Medulla oblongata (tissue), 1 donor: ENCODE data around the gene ANO7.

Source experiments
- DNase-seq: peaks from one replicate; pipeline ENCODE4 v3.0.0-alpha.2; 2015; ENCODE audit errors: extremely low spot score

ANO7 gene

DNA sequence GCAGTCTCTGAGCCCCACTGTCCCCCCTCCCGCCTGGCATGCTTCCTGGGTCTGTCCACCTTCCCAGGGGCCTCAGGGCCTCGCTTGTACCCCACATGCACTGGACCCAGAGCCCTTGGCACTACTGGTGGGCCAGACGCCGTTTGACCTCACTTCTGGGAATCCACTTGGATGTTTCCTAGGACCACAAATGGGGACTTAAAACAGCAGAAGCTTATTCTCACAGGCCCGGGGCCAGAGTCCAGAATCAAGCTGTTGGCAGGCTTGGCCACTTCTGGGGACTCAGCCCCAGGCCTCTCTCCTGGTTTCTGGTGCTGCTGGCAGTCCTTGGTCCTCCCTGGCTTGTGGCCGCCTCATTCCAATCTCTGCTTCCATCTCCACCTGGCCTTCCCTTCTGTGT is 19.6 kb downstream of the ANO7 start:
- peak; percentile 80 for DNase-seq

DNA sequence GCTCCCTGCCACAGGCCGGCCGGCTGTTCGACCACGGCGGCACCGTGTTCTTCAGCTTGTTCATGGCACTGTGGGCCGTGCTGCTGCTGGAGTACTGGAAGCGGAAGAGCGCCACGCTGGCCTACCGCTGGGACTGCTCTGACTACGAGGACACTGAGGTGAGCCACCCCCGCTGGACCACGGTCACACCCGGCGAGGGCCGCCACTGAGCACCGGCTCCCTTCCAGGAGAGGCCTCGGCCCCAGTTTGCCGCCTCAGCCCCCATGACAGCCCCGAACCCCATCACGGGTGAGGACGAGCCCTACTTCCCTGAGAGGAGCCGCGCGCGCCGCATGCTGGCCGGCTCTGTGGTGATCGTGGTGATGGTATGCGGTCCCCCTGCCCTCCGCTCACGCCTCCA is 20.8 kb downstream of the ANO7 start:
- no peak for DNase-seq

DNA sequence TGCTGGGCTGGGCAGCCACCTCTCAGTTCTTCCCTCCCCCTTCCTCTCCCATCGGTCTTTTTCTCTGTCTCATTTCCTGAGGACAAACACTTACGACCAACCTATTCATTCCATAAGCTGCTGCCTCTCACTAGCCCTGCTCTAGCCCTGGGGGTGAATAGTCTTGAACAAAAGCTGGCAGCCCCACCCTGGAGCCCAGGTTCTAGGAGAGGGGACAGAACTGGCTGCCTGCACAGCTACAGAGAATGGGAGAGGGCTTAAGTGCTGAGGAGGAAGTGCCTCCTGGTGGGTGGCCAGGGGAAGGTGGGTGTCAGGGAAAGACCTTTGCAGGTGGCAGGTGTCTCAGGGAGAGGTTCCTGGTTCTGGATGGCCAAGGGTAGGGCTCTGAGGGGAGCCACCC is 22.8 kb downstream of the ANO7 start:
- DNase-seq = no peak

DNA sequence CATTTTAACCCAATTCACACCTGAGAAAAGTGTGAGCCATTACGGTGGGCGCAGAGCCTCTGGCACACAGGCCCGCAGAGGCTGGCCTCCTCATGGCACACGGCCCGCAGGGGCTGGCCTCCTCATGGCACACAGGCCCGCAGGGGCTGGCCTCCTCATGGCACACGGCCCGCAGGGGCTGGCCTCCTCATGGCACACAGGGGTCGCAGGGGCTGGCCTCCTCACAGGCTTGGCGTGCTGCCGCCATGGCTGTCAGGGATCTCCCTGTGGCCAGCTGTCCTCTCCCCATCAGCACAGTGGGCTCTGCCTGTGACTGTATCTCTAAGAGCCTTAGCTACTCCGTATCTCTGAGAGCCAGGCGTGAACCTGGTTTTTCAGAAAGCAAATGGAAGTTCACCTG is 24.6 kb downstream of the ANO7 start:
- no peak for DNase-seq

DNA sequence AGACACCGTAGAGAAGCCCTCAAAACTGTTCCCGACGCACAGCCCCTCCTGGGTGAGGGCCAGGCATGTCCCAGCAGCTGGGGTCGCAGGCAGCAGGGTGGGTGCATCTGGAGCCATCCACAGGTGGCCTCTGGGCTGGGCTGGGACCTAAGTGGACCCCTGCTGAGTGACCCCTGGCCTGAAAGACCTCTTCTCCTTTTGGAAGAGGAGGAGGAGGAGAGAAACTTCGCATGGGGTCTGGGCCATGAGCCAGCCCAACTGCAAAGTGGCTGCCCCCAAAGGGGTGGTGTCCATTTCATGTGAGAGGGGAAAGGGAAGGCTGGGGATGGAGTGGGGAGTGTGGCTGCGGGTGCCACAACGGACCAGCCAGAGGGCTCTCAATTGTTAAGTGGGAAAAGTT is 25.1 kb downstream of the ANO7 start:
- DNase-seq = no peak

DNA sequence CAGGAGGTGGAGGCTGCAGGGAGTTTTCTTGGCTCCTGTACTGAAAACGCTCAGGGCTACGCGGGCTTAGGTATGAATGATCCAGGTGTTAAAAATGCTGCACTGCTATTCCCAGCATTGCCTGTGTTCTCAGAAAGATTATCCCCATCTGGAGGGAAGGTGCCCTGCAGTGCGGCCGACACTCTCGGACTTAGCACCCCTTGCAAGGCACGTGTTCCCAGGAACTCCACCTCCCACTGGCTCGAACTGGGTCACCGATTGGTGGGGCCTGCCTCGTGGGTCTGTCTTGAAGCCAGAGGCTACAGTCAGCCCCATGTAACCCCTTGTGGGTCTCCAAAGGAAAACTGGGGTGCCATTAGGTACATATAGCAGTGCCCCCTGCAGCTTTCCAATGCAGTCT is 25.7 kb downstream of the ANO7 start:
- DNase-seq = no peak

DNA sequence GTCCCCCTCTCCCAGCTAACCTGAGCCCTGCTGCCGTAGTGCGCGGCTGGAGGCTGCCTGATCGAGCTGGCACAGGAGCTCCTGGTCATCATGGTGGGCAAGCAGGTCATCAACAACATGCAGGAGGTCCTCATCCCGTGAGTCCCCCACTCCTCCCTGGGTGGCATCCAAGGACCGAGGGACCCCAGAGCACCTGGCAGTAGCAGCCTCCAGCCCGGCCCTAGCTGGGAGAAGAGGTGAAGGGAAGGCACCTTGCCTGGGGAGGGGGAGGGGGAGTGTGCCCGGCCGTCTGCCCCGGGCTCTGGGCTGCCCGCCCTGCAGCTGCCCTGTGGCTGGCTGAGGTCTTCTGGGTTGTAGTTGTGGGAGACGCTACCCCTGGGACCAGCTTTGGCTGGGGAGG is 26.3 kb downstream of the ANO7 start:
- no peak for DNase-seq

DNA sequence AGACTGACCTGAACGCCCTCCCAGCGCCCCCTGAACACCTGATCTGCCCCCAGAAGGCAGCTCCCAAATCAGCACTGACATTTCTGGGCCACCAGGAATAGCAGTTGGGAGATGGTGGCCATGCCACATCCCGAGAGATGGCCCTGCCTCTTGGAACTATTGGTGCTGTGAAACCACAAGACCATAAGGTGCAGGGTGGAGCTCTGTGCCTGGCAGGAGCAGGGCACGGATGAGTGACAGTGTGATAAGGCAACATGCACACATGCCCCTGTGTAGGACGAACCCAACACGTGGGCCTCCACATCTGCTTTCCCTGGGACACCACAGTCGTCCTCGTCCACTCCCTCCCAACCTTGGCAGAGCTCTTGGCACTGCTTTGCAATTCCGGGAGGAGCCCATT is 26.9 kb downstream of the ANO7 start:
- DNase-seq = no peak

DNA sequence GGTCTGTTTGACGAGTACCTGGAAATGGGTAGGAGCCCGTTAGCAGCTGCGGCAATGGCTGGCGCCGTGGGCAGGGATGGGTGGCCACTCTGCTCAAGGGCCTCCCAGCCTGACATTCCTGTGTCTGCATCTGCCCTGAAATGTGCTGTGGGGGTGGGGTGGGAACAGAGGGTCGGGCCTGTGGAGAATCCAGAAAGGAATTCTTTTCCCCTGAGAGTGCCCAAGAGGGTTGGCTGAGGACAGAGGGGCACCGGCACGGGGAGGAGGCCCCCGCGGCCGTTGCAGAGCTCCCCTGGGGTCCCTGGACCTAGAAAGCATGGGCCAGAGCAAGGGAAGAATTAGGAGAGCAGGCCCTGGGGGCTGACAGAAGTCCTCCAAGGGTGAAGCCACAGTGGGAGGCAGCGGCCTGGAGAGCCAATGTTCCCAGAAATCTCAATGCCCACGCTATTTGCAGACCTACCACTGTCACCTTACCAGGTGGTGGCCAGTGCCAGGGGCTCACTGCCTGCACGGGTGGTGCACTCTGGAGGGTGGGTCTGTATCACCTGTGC is 27.8 kb downstream of the ANO7 start:
- no peak for DNase-seq

DNA sequence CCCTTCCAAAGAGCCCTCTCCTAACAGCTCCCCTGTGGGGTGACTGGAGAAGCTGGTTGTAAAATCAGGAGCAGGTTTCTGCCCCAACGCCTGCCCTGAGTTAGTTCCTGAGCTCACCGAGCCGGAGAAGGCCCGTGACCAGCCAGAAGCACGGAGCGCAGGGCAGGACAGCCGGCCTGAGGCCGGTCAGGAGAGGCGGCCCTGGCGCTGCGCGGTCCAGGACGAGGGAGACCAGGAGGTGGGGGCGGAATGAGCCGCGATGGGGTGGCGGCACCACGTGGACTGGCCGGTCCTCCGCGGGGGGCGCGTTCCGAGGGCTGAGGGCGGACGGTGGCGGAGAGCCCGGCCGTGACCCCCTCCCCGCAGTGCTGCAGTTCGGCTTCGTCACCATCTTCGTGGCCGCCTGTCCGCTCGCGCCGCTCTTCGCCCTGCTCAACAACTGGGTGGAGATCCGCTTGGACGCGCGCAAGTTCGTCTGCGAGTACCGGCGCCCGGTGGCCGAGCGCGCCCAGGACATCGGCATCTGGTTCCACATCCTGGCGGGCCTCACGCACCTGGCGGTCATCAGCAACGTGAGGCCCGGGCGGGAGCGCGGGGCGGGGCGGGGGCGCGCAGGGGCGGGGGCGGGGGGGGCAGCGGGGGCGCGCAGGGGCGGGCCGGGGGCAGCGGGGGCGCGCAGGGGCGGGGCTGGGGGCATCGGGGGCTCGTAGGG is 29.0 kb downstream of the ANO7 start:
- DNase-seq = peak; percentile 66

DNA sequence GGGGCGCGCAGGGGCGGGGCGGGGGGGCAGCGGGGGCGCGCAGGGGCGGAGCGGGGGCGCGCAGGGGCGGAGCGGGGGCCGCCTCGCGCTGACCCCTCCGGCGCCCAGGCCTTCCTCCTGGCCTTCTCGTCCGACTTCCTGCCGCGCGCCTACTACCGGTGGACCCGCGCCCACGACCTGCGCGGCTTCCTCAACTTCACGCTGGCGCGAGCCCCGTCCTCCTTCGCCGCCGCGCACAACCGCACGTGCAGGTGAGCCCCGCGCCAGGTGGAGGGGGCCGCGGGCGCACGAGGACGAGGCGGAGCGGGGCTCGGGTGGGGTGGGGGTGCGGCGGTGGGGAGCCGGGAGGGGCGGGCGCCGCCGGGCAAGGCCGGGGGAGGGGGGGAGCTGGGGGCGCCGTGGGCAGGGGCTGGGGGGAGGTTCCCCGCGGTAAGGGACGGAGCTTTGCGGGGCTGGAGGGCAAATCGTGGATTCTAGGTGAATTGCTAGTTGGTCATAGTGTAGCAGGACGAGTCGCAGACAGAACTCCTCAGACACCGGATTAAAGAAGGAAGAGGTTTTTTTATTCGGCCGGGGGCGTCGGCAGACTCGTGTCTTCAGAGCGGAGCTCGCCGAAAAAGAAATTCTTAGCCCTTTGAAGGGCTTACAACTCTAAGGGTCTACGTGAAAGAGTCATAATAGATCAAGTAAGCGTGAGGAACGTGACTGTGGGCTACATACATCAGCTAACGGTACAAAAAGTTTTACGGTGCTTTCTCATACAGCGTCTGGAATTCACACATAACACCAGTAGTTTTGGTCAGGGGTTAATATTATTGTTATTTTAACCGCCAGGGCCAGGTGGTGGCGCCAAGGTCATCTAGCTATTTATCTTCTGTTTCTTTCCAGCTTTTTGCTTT is 29.9 kb downstream of the ANO7 start:
- DNase-seq = peak; percentile 38

DNA sequence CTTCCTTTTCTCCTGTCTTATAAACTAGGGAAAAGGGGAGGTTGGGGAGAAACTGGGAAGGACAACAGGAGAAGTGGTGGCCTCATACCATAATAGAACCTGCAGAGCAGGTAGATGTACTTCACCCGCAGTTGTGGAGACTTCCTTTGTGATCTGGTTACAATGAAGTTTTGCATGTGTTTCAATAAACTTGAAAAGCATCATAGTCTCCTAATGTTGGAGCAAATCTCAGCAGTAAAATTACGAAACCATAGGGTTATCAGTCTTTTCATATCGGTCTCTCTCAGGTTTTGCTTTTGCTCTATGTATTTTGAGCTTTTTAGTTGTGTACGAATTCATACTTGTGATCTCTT is 30.5 kb downstream of the ANO7 start:
- DNase-seq = no peak

DNA sequence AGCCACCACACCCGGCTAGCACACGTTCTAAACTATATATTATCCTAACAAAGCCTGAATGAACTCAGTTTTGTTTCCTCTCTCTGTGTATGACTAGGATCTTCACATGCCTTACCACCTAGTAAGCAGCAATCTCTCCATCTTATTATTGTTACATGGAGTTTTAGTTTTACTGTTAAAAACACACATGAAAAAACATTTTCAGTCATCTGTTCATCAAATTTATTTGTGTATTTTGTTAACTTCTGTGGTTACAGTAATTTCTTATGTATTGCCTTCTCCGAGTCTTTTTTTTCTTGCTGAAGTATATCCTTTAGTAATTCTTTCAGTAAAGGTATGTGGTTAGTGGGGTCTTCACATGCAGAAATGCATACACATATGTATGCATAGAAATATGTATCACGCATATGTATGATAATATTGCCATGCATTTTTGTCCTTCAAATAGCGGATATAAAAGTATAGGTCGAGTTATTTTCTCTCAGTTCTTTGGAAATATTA is 31.4 kb downstream of the ANO7 start:
- no peak for DNase-seq

DNA sequence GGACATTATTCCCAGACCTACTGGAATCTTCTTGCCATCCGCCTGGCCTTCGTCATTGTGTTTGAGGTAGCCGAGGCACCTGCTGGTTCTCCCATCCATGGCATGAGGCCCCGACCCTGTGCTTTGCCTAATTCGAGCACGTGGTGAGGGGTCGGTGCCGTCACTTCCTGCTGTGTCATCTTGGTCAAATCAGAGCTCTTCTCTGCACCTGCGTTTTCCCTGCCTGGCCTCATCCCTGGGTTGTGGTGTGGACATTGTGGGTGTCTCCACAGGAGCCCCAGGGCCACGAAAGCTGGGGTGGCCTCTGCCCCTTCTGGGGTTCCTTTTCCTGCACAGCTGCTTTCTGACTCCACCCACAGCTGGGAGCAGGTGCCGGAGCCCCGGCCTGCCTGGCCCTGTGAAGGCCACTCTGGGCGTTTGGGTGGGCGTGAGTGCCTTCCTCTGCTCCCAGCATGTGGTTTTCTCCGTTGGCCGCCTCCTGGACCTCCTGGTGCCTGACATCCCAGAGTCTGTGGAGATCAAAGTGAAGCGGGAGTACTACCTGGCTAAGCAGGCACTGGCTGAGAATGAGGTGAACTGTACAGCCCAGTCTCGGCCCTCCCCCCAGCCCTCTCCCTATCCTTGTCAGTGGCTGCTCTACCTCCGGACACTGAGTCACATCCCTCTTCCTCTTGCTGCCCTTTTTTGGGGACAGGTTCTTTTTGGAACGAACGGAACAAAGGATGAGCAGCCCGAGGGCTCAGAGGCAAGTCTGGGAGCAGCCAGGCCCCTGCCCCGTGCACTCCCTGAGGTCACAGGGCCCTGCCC is 34.9 kb downstream of the ANO7 start:
- no peak for DNase-seq

DNA sequence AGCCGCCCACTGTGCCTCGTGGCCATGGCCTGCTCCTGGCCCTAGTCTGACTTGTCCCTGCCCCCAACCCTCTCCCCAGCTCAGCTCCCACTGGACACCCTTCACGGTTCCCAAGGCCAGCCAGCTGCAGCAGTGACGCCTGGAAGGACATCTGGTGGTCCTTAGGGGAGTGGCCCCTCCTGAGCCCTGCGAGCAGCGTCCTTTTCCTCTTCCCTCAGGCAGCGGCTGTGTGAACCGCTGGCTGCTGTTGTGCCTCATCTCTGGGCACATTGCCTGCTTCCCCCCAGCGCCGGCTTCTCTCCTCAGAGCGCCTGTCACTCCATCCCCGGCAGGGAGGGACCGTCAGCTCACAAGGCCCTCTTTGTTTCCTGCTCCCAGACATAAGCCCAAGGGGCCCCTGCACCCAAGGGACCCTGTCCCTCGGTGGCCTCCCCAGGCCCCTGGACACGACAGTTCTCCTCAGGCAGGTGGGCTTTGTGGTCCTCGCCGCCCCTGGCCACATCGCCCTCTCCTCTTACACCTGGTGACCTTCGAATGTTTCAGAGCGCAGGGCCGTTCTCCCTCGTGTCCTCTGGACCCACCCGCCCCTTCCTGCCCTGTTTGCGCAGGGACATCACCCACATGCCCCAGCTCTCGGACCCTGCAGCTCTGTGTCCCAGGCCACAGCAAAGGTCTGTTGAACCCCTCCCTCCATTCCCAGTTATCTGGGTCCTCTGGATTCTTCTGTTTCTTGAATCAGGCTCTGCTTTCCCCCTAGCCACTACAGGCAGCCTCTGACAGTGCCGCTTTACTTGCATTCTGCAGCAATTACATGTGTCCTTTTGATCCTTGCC is 35.8 kb downstream of the ANO7 start:
- DNase-seq = peak; percentile 93

DNA sequence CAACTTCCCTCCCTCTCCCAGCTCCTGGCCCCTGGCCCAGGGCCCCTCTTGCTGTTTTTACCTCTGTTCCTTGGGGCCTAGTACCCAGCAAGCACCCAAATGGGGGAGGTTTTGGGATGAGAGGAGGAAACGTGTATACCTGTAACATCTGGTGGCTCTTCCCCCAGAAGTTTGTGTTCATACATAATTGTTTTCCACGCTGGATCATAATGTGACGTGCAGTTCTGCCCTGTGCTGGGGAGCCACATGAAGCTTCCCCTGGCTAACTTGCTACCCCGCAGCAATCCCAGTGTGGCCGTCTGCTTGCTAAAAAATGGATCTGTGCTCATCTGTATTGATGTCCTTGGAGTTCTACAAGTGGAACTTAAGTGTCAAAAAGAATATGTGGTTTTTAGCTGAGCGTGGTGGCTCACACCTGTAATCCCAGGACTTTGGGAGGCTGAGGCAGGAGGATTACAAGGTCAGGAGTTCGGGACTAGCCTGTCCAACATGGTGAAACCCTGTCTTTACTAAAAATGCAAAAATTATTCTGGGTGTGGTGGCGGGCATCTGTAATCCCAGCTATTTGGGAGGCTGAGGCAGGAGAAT is 36.5 kb downstream of the ANO7 start:
- no peak for DNase-seq

DNA sequence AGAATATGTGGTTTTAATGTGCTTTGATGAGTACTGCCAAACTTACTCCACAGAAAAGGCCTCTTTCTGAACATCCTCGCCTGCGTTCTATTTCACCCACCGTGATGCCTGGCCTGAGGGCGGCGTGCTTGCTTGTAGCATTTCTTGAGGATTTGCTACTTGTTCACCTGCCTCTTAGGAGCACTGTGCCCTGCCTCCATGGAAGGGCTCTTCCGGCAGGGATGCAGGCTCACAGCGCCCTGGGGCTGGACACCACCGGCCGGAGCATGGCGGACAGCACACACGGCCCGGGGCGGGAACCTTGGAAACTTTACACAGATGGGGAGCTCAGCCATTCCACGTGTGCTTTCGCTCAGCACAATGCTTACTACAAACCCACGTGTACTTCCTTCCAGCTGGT is 37.1 kb downstream of the ANO7 start:
- no peak for DNase-seq

DNA sequence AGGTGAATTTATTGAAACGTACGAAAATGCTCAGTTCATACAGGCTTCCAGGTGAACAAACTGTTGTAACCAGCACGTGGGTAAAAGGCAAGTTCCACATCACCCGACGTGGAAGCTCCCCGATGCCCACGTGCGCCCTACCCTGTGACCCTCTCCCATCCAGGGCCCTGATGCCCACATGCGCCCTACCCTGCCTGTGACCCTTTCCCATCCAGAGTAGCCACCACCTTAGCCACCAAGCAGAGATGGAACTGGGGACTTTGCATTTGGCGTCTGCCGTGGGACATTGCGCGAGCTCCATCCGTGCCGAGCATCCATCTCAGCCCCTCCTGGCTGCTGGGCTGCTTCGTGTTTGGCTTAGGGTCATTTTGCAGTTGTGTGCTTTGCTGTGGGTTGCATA is 37.5 kb downstream of the ANO7 start:
- DNase-seq = no peak

DNA sequence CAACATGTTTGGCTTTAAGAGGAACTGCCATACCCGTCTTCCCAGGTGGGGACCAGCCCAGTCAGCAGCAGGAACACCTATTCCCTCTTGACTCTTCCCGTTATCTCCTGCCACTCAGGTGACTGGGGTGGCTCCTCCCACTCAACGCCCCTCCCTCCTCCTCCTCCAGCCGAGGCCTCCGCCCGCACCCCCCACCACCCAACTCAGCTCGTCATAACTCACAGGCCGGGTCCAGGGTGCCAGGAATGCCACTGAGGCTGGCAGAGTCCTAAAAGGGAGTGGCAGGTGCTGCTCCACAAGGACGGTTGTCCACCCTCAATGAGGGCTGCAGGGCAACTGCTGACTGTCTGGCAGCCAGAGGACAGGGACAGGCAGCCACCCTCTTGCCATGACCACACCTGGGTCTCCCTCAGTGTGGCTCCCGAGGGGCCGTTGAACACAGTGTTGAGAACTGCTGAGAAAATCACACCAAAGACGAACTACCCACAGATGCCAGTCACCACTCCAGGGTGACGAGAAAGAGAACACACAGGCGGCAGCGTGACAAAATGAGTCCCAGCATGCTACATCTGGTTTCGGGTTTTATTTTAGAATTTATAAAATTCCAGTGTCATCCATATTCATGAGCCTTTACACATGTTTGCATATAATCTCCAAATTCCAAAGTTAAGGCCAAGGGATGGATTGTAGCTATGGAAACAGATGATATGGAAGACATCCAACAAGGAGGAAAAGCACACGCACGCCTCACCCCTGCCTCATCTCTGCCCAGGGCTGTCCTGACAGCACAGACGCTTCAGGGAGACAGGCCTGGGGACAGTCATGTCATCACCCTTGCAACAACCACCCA is 38.5 kb downstream of the ANO7 start:
- DNase-seq = no peak

DNA sequence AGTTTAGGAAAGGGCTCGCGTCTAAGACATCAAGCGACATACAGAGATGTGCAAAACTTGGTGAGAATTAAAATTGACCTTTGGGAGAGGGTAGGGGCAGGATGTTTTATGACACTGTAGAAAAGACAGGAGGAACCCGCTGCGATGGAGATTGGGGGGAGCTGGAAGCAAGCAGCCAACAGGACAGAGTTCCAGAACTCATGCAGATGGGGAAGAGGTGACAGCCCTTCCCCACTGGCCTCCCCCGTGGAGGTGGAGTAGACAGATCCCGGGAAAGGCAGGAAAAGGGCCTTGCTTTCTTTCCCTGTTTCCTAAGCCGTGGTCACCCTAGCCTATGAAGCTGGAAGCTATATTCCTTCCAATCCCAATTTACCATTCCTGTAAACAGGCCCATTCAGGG is 39.1 kb downstream of the ANO7 start:
- DNase-seq = no peak
